Activated naive CD8-positive, alpha-beta T cell treated with anti-CD3 and anti-CD28 coated beads, Interleukin-2, amount 10 ng/mL, durations not matched to agents 7 days and 5 days (primary cell): Measurements from ENCODE around the gene SLC22A17. TPM values are rescaled to one million over a fixed set of nuclear protein-coding genes. Genes with fewer than 3 reads are reported as not detected.
A peak's percentile ranks its signal among the peaks of the same experiment; 100 is the strongest.

ENCODE experiments used
- ATAC-seq: fragments of 150-1000 bp; cut with Tn5 transposase; one replicate; pipeline ENCODE4 v1.10.0; 2021; ENCODE audit warnings: low read depth, moderate library complexity
- POLR2A ChIA-PET: fragments of 350-600 bp; sonication (Branson Sonifier 250); formaldehyde crosslinking; loops from one replicate; lab custom pipeline; 2021; ENCODE audit warnings: antibody characterized with exemption; lab: Charles Lee
- DNase-seq: peaks from one replicate; pipeline ENCODE4 v3.0.0; 2021
- H3K27ac Mint-ChIP-seq: one replicate; pipeline ENCODE4 v1.8.0; 2022; ENCODE audit warnings: mild to moderate bottlenecking, mixed read lengths
- H3K27me3 Mint-ChIP-seq: one replicate; pipeline ENCODE4 v1.8.0; 2022; ENCODE audit warnings: mild to moderate bottlenecking, moderate library complexity, mixed read lengths
- H3K36me3 Mint-ChIP-seq: one replicate; pipeline ENCODE4 v1.8.0; 2021; ENCODE audit warnings: mild to moderate bottlenecking, mixed read lengths
- H3K4me1 Mint-ChIP-seq: one replicate; pipeline ENCODE4 v1.8.0; 2021; ENCODE audit warnings: mixed read lengths
- H3K4me3 Mint-ChIP-seq: one replicate; pipeline ENCODE4 v1.8.0; 2022; ENCODE audit warnings: mild to moderate bottlenecking, moderate library complexity, mixed read lengths
- H3K9me3 Mint-ChIP-seq: one replicate; pipeline ENCODE4 v1.8.0; 2021; ENCODE audit warnings: mixed read lengths
- total RNA-seq, 2 experiments: library from RNA; stranded (reverse); gene quantifications; one replicate each; pipeline ENCODE4 v1.2.3, GENCODE V29; 2021

SLC22A17 gene
- total RNA-seq, 2 experiments from 2014 or later, result 3.4 to 4.8 TPM

DNA sequence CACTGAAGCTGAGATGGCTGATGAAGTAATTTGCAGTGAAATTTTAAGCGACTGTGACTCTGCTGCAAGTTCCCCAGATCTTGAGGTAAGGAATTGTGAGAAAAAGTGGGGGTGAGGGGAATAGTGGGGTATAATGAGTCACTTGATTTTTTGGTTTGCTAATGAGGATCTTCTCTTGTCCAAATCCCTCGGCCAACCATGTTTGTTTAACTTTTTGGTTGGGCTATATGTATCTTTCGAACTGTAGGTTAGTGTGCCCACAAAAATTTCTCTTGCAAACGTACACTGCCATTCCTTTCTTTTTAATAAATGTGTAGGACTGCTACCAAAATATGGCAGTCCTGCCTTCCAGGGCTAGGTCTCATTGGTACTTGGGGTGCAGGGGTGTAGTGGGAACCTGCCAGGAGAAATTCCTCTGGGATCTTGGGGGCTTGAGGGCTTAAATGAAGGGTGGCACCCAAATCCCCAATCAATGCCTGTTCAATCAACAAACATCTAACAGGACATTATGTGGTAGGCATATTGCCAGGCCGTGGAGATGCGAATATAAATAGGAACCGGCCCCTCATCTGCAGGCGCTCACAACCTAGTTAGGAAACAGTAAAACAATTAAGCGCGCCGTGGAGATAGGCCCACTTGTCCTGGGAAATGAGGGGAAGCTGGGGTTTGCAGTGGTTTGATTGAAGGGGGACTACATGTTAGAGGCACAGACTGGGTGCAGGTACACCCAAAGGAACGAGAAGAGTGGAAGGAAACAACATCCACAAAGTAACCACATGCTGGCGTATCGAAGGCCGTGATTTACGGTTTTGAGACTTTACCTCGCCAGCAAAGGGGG is 32.7 kb downstream of the SLC22A17 start:
- ATAC-seq (no peak), DNase-seq (no peak)
- Mint-ChIP-seq H3K27ac (peak overlapping the region; percentile 98), H3K9me3 (no peaks in the 10 kb centered on the region), H3K4me1 (peaks cover 26% of the 10 kb centered on the region), H3K4me3 (peak overlapping the region; percentile 93), H3K27me3 (no peaks in the 10 kb centered on the region), H3K36me3 (peaks cover 13% of the 10 kb centered on the region)
- POLR2A ChIA-PET, result interaction anchor here (0.6 to 6.4 kb wide), 16 partner anchors 10 to 795 kb away, joined by 3 to 182 read pairs (median 8); partner anchors contain the start of genes ACIN1, BCL2L2, C14orf119 and CEBPE

DNA sequence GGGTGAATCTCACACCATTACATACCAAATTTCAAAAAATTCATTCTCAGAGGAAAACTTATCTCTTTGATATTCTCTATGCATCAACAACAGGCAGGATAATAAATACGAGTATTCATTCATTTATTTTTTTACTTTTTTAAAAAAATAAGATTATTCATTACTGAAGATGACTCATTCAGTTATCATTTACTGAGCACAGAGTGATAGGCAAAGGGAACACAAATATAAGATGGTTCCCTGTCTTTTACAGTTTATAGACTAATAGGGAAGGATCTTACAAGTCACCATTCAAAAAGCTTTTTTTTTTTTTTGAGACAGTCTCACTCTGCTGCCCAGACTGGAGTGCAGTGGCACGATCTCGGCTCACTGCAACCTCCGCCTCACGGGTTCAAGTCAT is 36.4 kb downstream of the SLC22A17 start:
- no peaks in the 10 kb centered on the region for H3K27me3 Mint-ChIP-seq
- no peak overlapping the region for H3K27ac Mint-ChIP-seq
- H3K4me1 Mint-ChIP-seq, result peaks cover 13% of the 10 kb centered on the region
- POLR2A ChIA-PET, result no interaction called here
- DNase-seq (no peak), ATAC-seq (no peak)
- no peaks in the 10 kb centered on the region for H3K9me3 Mint-ChIP-seq
- H3K4me3 Mint-ChIP-seq, result no peak overlapping the region
- peaks cover 3% of the 10 kb centered on the region for H3K36me3 Mint-ChIP-seq

DNA sequence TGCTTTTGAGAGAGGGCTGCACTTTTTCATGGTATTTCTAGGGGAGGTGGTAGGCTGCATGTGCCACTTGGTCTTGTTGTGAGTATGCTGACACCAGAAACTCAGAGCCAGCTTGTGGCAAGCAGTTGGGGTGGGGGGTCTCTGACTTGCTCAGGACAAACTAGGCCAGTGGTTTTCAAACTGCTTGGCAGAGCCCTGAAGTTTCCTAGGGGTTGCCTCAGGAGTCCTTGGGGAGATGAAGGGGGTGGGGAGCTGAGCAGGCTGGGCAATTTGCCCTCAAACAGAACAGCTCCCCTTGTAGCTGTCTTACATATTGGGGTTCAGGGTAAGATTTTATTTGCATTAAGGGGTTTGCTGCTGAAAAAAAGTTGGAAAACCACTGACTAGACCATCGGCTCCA is 42.1 kb downstream of the SLC22A17 start:
- no peak overlapping the region for H3K27ac Mint-ChIP-seq
- H3K36me3 Mint-ChIP-seq, result peaks cover 2% of the 10 kb centered on the region
- peaks cover 5% of the 10 kb centered on the region for H3K4me1 Mint-ChIP-seq
- no peak overlapping the region for H3K4me3 Mint-ChIP-seq
- peaks cover 14% of the 10 kb centered on the region for H3K27me3 Mint-ChIP-seq
- H3K9me3 Mint-ChIP-seq, result no peaks in the 10 kb centered on the region
- ATAC-seq (no peak), DNase-seq (no peak)
- POLR2A ChIA-PET, result interaction anchor here (2.4 to 2.6 kb wide), 2 partner anchors 8 to 11 kb away, joined by 11 to 12 read pairs; partner anchors contain the start of genes PABPN1 and PPP1R3E

DNA sequence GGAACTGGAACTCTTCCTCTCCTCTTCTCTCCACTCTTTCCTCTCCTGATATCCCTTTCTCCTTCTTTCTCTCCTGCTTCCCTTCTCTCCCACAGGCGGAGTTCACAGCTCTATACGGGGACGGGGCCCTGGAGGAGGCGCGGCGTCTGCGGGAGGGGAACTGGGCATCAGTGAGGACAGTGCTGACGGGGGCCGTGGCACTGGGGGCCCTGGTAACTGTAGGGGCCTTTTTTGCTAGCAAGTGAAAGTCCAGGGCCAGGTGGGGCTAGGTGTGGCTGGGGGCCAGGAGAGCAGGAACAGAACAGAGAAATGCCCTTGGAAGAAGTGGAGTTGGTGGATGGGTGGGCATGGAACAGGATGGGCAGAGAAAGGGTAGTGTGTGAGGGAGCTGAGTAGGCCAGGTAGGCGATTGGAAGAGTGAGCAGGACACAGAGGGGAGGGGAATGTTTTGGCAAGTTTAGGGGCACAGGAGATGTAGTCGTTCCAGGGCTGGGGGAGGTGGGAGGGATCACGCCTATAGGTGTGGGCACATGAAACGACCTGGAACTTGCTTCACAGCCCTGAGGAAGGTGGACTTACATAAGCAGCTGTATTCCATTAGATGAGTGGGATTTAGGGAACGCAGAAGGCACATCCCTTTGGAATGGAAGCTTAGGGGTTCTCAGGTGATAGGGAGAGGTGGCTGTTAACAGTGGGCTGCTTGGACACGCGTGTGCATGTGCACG is 43.8 kb downstream of the SLC22A17 start:
- no peak overlapping the region for H3K4me3 Mint-ChIP-seq
- no peak overlapping the region for H3K27ac Mint-ChIP-seq
- H3K36me3 Mint-ChIP-seq, result peaks cover 2% of the 10 kb centered on the region
- H3K4me1 Mint-ChIP-seq, result peaks cover 5% of the 10 kb centered on the region
- no peaks in the 10 kb centered on the region for H3K9me3 Mint-ChIP-seq
- POLR2A ChIA-PET, result interaction anchor here (2.4 to 3.4 kb wide), 2 partner anchors 12 kb away, joined by 11 to 21 read pairs; partner anchors contain the start of gene PABPN1
- DNase-seq (no peak), ATAC-seq (no peak)
- H3K27me3 Mint-ChIP-seq, result peaks cover 14% of the 10 kb centered on the region

DNA sequence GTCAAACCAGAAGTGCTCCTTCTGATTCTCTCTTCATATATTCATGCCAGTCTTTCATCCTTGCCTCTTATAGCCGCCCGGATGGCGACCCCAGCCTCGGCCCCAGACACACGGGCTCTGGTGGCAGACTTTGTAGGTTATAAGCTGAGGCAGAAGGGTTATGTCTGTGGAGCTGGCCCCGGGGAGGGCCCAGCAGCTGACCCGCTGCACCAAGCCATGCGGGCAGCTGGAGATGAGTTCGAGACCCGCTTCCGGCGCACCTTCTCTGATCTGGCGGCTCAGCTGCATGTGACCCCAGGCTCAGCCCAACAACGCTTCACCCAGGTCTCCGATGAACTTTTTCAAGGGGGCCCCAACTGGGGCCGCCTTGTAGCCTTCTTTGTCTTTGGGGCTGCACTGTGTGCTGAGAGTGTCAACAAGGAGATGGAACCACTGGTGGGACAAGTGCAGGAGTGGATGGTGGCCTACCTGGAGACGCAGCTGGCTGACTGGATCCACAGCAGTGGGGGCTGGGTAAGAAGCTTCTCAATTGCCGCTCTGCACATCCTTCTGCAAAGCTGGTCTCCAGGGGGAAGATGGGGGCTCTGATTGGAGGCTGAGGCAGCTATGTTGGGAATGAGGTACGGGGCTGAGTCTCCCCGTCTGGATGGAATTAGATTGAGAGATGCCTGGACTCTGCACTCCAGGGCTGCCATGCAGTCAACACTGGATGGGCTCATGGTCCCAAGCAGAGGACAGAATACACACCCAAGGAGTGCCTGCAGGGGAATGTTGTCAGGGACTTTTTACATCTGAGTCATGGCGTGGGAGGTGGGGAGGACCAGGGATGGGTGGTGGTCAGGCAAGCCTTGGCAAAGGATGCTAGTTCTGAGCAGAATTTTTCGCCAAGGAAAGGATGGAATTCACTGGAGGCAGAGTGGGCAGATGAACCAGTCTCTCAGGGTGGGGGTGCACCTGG is 44.7 kb downstream of the SLC22A17 start:
- peak overlapping the region; percentile 7 for H3K27ac Mint-ChIP-seq
- peaks cover 14% of the 10 kb centered on the region for H3K27me3 Mint-ChIP-seq
- peak overlapping the region; percentile 80 for H3K4me3 Mint-ChIP-seq

DNA sequence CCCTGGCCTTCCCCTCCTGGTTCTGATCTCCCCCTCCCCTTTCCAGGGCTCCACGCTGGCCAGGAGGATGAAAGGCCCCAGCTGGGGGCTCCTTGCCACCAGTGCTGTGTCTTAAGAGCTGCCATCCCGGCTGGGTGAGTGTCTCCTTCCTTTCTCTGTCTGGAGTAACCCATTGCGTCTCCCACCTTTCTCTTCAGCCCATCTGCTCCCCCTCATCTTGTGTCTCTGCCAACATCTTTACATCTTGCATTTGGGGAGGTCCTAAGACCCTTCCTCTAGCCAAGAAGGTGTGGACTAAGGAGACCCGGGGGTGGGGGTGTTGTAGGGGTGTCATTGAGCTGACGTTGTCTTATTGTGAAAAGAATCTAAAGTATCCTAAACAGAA is 45.5 kb downstream of the SLC22A17 start:
- no peak for DNase-seq
- H3K27ac Mint-ChIP-seq, result peak overlapping the region; percentile 76
- POLR2A ChIA-PET, result interaction anchor here (3.4 kb wide), 1 partner anchor 14 kb away, joined by 21 read pairs; the partner anchor contains the start of gene PABPN1
- peak overlapping the region; percentile 80 for H3K4me3 Mint-ChIP-seq
- ATAC-seq, result no peak
- no peaks in the 10 kb centered on the region for H3K9me3 Mint-ChIP-seq
- H3K27me3 Mint-ChIP-seq, result peaks cover 14% of the 10 kb centered on the region
- H3K4me1 Mint-ChIP-seq, result peaks cover 13% of the 10 kb centered on the region
- H3K36me3 Mint-ChIP-seq, result peaks cover 2% of the 10 kb centered on the region

More for the DNA sequence above, 44.7 kb downstream of the SLC22A17 start:
- ATAC-seq (no peak), DNase-seq (no peak)
- H3K4me1 Mint-ChIP-seq, result peaks cover 10% of the 10 kb centered on the region
- no peaks in the 10 kb centered on the region for H3K9me3 Mint-ChIP-seq
- POLR2A ChIA-PET, result interaction anchor here (3.4 kb wide), 1 partner anchor 13 kb away, joined by 21 read pairs; the partner anchor contains the start of gene PABPN1
- H3K36me3 Mint-ChIP-seq, result peaks cover 2% of the 10 kb centered on the region

DNA sequence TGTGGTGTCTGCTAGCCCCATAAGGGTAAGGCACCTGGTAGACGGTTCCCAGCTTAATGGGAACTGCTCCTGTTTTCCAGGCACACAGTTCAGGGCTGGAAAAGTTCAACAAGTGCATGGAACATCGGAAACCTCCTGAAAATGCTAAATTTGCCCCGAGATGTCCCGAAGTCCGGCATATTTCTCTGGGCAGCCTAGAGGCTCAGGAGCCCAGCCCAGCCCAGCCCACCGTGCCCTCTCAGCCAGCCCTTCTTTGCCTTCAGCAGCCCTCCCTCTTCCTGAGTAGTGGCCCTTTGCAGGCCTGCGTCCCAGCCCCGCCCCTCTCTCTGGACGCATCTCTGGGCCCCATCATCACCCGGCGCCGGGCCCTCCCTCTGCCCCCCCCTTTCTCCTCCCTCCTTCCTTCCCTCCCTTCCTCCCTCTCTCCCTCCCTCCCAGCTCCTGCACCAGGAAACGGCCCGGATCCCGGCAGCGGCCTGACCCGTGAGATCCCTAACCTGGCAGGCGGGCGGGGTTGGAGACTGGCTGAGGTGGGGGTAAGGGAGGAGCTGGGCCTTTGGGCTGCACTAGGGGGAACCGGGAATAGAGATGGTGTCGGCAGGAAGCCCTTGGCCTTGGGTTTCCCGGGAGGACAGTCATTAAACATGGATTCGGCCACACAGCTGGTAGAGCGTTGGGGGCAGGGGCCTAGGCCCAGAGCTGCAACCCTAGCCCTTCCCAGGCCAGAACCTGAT is 46.1 kb downstream of the SLC22A17 start, which contains the start of gene BCL2L2:
BCL2L2 (plus strand) TSS at position 422 of the 734 bp plus-strand sequence. CDS start 935 bp downstream, outside the sequence.
- Mint-ChIP-seq H3K27me3 (peaks cover 14% of the 10 kb centered on the region), H3K4me3 (peak within 1 kb of the TSS; percentile 80), H3K9me3 (no peaks in the 10 kb centered on the region), H3K4me1 (peaks cover 13% of the 10 kb centered on the region), H3K27ac (peak within 1 kb of the TSS; percentile 76), H3K36me3 (peaks cover 2% of the 10 kb centered on the region)
- POLR2A ChIA-PET, result interaction anchor here (0.6 to 3.4 kb wide), 2 partner anchors 14 to 434 kb away, joined by 4 to 21 read pairs; partner anchors contain the start of gene PABPN1
- ATAC-seq (no peak), DNase-seq (peak; percentile 49)

DNA sequence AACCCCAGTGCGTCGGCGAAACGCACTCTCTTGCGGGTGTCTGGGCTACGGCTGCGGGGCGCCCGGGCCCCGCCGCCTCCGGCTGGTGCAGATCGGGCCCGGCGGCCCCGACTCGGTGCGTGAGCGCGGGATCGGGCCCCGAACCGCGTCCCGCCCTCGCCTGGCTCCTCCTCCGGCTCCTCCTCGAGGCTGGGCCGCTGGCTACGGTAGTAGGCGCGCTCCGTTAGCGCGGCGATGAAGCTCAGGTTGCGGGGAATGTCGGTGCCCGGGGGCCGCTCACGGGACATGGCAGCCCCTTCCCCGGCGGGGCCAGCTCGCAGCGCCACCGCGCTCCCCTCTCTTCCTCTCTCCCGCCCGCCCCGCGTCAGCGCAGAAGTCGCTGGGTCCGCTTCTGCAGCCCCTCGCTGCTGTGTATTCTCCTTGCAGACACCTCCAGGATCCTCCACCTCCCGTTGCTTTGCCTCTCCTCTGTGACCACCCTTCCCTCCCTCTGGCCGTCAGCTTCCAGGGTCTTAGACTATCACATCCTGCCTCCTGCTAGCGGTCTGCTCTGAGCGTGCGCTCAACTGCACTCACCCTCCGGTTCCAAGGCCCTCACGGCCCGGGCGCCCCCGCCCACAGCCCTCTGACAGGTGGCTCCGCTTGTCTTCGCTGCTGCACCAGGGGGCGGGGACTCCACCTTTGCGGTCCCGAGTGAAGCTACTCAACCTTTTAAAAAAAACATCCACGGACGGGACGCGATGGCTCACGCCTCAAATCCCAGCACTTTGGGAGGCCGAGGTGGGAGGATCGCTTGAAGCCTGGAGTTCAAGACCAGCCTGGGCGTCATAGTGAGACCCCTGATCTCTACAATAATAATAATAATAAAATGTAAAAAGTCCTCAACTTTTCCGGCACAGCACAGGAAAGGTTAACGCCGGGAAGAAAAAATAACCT is 50.1 kb downstream of the SLC22A17 start, which contains the start of gene PPP1R3E:
PPP1R3E (minus strand) TSS at position 570 of the 936 bp plus-strand sequence; CDS start at position 287, 283 bp downstream.
- Mint-ChIP-seq H3K36me3 (peaks cover under 1% of the 10 kb centered on the region), H3K9me3 (no peaks in the 10 kb centered on the region), H3K4me3 (peak within 1 kb of the TSS; percentile 96), H3K27ac (peak within 1 kb of the TSS; percentile 100), H3K4me1 (peaks cover 20% of the 10 kb centered on the region), H3K27me3 (peaks cover 12% of the 10 kb centered on the region)
- ATAC-seq (peak; percentile 37), DNase-seq (peak; percentile 86)
- POLR2A ChIA-PET, result interaction anchor here (0.6 to 6.4 kb wide), 13 partner anchors 9 to 1866 kb away, joined by 3 to 182 read pairs (median 4); partner anchors contain the start of genes ACIN1, C14orf119, DCAF11 and HOMEZ

DNA sequence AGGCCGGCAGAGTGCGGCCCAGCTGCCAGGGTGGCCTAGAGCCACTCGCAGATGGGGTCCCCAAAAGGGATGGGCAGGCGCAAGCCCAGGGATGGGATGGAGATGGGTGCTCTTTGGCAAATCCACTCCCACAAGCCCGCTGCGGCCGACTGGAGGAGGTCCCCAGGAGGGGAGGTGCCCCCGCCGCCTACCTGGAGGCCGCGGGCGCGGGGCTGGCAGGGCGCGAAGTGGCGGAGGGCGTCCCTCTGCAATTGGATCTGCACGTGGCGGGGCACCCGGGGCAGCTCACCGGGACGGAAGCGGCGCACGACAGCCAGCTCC is 50.8 kb downstream of the SLC22A17 start:
- POLR2A ChIA-PET, result interaction anchor here (0.6 to 6.4 kb wide), 10 partner anchors 9 to 867 kb away, joined by 3 to 182 read pairs (median 12); partner anchors contain the start of genes ACIN1, C14orf119, DCAF11 and HOMEZ
- H3K36me3 Mint-ChIP-seq, result peaks cover 2% of the 10 kb centered on the region
- H3K27ac Mint-ChIP-seq, result peak overlapping the region; percentile 97
- no peaks in the 10 kb centered on the region for H3K9me3 Mint-ChIP-seq
- H3K27me3 Mint-ChIP-seq, result peaks cover 7% of the 10 kb centered on the region
- peak overlapping the region; percentile 96 for H3K4me3 Mint-ChIP-seq
- peak; percentile 24 for ATAC-seq
- no peak for DNase-seq
- H3K4me1 Mint-ChIP-seq, result peaks cover 17% of the 10 kb centered on the region

DNA sequence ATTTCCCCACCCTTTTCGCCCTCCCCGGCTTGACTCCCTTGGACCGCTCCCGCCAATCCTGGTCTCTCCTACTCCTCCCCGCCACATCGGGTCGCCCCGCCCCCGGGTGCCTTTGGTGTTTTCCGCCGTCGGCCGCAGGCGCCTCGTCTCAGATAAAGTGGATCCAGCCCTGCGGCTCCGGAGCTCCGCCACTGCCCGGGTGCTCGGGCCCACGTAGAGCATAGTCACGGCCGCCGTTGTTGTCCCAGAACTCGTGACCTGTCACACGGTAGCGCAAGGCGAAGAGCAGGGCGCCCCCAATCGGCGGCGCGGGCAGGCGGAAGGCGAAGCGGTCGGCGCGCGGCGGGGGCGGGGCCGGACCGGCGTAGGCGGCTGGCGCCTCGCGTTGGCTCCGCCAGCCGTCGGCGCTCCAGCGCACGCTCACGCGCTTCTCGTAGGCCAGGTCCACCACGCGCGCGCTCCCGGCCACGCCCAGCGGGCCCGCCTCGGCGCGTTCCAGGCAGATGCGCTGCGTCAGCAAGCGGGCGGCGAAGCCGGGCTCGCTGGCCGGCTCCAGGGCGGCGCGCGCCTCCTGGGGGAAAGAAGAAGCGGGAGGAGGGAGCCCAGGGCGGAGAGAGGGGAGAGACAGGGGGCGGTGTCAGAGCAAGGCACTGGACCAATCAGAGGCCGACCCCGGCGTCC is 51.3 kb downstream of the SLC22A17 start:
- Mint-ChIP-seq H3K4me3 (peak overlapping the region; percentile 96), H3K36me3 (peaks cover 2% of the 10 kb centered on the region), H3K9me3 (no peaks in the 10 kb centered on the region), H3K4me1 (peaks cover 17% of the 10 kb centered on the region), H3K27me3 (peaks cover 7% of the 10 kb centered on the region), H3K27ac (peak overlapping the region; percentile 97)
- ATAC-seq (peak; percentile 83), DNase-seq (peak; percentile 100)
- POLR2A ChIA-PET, result interaction anchor here (0.6 to 6.4 kb wide), 7 partner anchors 10 to 867 kb away, joined by 3 to 182 read pairs (median 12); partner anchors contain the start of genes ACIN1, C14orf119, HOMEZ and PABPN1
